KMS-11 (cell line): ENCODE measurements around the gene SCFD2.

Experiments
- H2AFZ ChIP-seq: fragments of 200-600 bp; sonication (generic); 2 replicates; pipeline ENCODE4 v1.6.1; 2016; ENCODE audit warnings: antibody characterized with exemption, mixed run types, low read depth
- H3K27ac ChIP-seq: fragments of 200-600 bp; sonication (generic); 2 replicates; pipeline ENCODE4 v1.6.1; 2016; ENCODE audit warnings: mild to moderate bottlenecking, mixed run types
- H3K27me3 ChIP-seq: fragments of 200-600 bp; sonication (generic); 2 replicates; pipeline ENCODE4 v1.6.1; 2017; ENCODE audit warnings: mild to moderate bottlenecking, low read depth, mixed run types, moderate library complexity; ENCODE audit not compliant: insufficient read depth
- H3K36me3 ChIP-seq: fragments of 200-600 bp; sonication (generic); 2 replicates; pipeline ENCODE4 v1.6.1; 2017; ENCODE audit warnings: mild to moderate bottlenecking, mixed run types; ENCODE audit not compliant: insufficient read depth
- H3K4me1 ChIP-seq: fragments of 200-600 bp; sonication (generic); 2 replicates; pipeline ENCODE4 v1.6.1; 2016; ENCODE audit warnings: mild to moderate bottlenecking, low read depth, mixed run types; ENCODE audit not compliant: poor library complexity, severe bottlenecking
- H3K4me2 ChIP-seq: fragments of 200-600 bp; sonication (generic); 2 replicates; pipeline ENCODE4 v1.7.0; 2016; ENCODE audit warnings: mild to moderate bottlenecking, mixed run types
- H3K4me3 ChIP-seq: fragments of 200-600 bp; sonication (generic); IDR thresholded peaks from 2 replicates; pipeline ENCODE4 v1.6.1; 2017; ENCODE audit warnings: low read depth, low read length, mixed read lengths; ENCODE audit not compliant: insufficient read depth
- H3K79me2 ChIP-seq: fragments of 200-600 bp; sonication (generic); 2 replicates; pipeline ENCODE4 v1.6.1; 2016; ENCODE audit warnings: low read depth, mixed run types; ENCODE audit not compliant: insufficient read depth
- H3K9ac ChIP-seq: fragments of 200-600 bp; sonication (generic); 2 replicates; pipeline ENCODE4 v1.6.1; 2016; ENCODE audit warnings: mild to moderate bottlenecking, mixed run types
- H4K20me1 ChIP-seq: fragments of 200-600 bp; sonication (generic); 2 replicates; pipeline ENCODE4 v1.6.1; 2016; ENCODE audit warnings: mild to moderate bottlenecking, mixed run types; ENCODE audit not compliant: insufficient read depth
- CTCF ChIP-seq: fragments of 200-600 bp; sonication (generic); conservative IDR thresholded peaks from 2 replicates; pipeline ENCODE4 v1.6.1; 2017; ENCODE audit warnings: low read depth, mild to moderate bottlenecking, antibody characterized with exemption, low read length, moderate library complexity, mixed read lengths

Gene SCFD2

DNA sequence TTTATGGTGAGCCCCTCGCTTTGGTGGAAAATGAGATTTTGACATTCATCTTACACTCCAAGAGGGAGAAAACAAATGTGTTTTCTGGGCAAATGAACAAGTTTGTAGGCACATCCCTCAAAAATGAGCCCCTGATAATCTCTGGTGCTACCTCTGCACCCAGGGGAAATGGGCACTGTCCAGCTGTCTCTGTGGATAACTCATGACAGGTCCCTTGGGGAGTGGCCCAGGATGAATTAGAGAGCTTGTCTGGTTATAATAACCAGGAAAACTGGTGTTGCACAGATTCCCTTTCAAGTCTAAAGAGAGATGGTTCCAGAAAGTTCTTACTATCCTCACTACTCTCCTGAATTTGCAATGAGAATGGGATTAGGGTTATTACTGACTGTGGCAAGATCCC, 496.2 kb downstream of the SCFD2 start:
- Histone ChIP-seq H2AFZ (no peak overlapping the region), H3K9ac (no peak overlapping the region), H3K27ac (no peak overlapping the region), H3K4me1 (no peaks in the 10 kb centered on the region), H3K4me3 (no peak overlapping the region), H4K20me1 (no peaks in the 10 kb centered on the region), H3K79me2 (no peaks in the 10 kb centered on the region), H3K4me2 (no peak overlapping the region), H3K36me3 (no peaks in the 10 kb centered on the region), H3K27me3 (no peaks in the 10 kb centered on the region)
- no peak for TF ChIP-seq CTCF

DNA sequence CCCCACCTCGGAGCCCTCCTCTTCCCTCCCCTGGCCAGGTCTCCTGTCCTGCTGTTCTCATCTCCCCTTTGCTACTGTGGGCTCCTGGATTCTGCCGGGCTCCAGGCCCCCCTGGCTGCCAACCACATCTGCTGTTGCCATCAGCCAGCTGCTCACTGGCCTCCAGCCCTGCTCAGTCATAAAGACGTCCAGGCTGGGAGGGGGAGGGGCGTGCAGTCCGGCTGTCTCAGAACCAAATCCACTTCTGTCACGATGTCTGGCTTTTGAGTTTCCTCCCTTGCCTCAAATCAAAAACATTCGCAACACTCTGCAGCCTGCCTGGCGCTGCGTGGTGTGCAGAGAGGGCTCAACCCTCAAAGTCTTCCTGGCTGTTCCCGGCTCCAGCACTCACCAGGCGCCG, 496.7 kb downstream of the SCFD2 start:
- Histone ChIP-seq H3K4me2 (no peak overlapping the region), H3K9ac (no peak overlapping the region), H3K36me3 (no peaks in the 10 kb centered on the region), H3K4me1 (no peaks in the 10 kb centered on the region), H3K4me3 (no peak overlapping the region), H3K79me2 (no peaks in the 10 kb centered on the region), H4K20me1 (no peaks in the 10 kb centered on the region), H2AFZ (no peak overlapping the region), H3K27ac (no peak overlapping the region), H3K27me3 (no peaks in the 10 kb centered on the region)
- TF ChIP-seq CTCF, result no peak

DNA sequence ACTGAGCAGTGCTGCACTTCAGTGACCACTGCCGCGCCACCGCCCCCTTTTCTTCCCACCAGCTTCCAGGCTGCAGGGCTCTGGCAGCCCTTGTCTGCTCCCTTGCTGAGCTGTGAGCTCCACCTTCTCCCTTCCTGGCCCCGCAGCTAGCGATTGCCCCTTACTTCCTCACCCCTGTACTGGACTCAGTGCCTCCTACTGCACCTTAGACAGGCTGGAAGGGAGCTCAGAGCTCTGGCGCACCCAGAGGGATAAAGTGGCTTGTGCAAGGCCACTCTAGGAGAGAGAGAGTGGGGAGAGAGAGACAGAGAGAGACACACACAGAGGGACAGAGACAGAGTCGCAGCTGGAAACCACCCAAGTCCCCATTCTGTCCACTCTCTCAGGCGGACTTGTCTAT, 497.7 kb downstream of the SCFD2 start:
- Histone ChIP-seq H3K9ac (no peak overlapping the region), H3K27ac (no peak overlapping the region), H3K36me3 (no peaks in the 10 kb centered on the region)

GRCh38 chr4:52867163-52867562, 498.7 kb downstream of the SCFD2 start:
- H3K4me2 ChIP-seq, result no peak overlapping the region
- no peak overlapping the region for H3K4me3 ChIP-seq
- H3K4me1 ChIP-seq, result no peaks in the 10 kb centered on the region
- H3K36me3 ChIP-seq, result no peaks in the 10 kb centered on the region
- no peaks in the 10 kb centered on the region for H3K27me3 ChIP-seq
- no peak overlapping the region for H3K9ac ChIP-seq
- H3K27ac ChIP-seq, result no peak overlapping the region
- no peak for TF ChIP-seq CTCF
- H3K79me2 ChIP-seq, result no peaks in the 10 kb centered on the region
- H4K20me1 ChIP-seq, result no peaks in the 10 kb centered on the region
- H2AFZ ChIP-seq, result no peak overlapping the region

More for the DNA sequence above, 497.7 kb downstream of the SCFD2 start:
- Histone ChIP-seq H2AFZ (no peak overlapping the region), H3K27me3 (no peaks in the 10 kb centered on the region), H4K20me1 (no peaks in the 10 kb centered on the region), H3K4me3 (no peak overlapping the region), H3K4me1 (no peaks in the 10 kb centered on the region), H3K4me2 (no peak overlapping the region), H3K79me2 (no peaks in the 10 kb centered on the region)
- TF ChIP-seq CTCF, result no peak

GRCh38 chr4:52866734-52867133, 499.1 kb downstream of the SCFD2 start:
- Histone ChIP-seq H3K27ac (no peak overlapping the region), H2AFZ (no peak overlapping the region), H3K9ac (no peak overlapping the region), H3K79me2 (no peaks in the 10 kb centered on the region), H4K20me1 (no peaks in the 10 kb centered on the region), H3K4me1 (no peaks in the 10 kb centered on the region), H3K4me2 (no peak overlapping the region), H3K36me3 (no peaks in the 10 kb centered on the region), H3K27me3 (no peaks in the 10 kb centered on the region), H3K4me3 (no peak overlapping the region)
- no peak for TF ChIP-seq CTCF
